PC-3 (cell line): ENCODE measurements around the gene SCARB1. TPM values are rescaled to one million over a fixed set of nuclear protein-coding genes. Genes with fewer than 3 reads are reported as not detected.

Experiments used
- ATAC-seq: fragments of 200-7000 bp; cut with Tn5 transposase; 2 replicates; pipeline ENCODE4 v1.9.1; 2020; ENCODE audit warnings: mild to moderate bottlenecking, moderate library complexity
- BruUV-seq: library from RNA; stranded (reverse); fragments of 400-500 nt; replicated peaks from 2 replicates; lab custom pipeline; 2021; lab: Mats Ljungman, UMichigan
- CTCF ChIA-PET: fragments of 300-600 bp; sonication (Branson Sonifier 250); formaldehyde crosslinking; loops from one replicate; lab custom pipeline; 2022; ENCODE audit warnings: antibody characterized with exemption; lab: Charles Lee
- POLR2A ChIA-PET: fragments of 300-600 bp; sonication (Branson Sonifier 250); formaldehyde crosslinking; loops from one replicate; lab custom pipeline; 2022; ENCODE audit warnings: antibody characterized with exemption; ENCODE audit not compliant: unreplicated experiment; lab: Charles Lee
- DNase-seq: peaks from one replicate; pipeline ENCODE4 v3.0.0-alpha.2; 2015
- H2AFZ ChIP-seq: fragments of 300-600 bp; sonication (generic); 2 replicates; pipeline ENCODE4 v1.6.0; 2016; ENCODE audit warnings: antibody characterized with exemption, low read length
- H3F3A ChIP-seq: fragments of 300-600 bp; sonication (generic); one replicate; pipeline ENCODE4 v1.6.0; 2017; ENCODE audit warnings: antibody characterized with exemption, low read length, control low read depth, mild to moderate bottlenecking; ENCODE audit not compliant: unreplicated experiment
- H3K27ac ChIP-seq: fragments of 300-600 bp; sonication (generic); 2 replicates; pipeline ENCODE4 v1.5.1; 2016; ENCODE audit warnings: mild to moderate bottlenecking, low read length
- H3K27me3 ChIP-seq: fragments of 300-600 bp; sonication (generic); 2 replicates; pipeline ENCODE4 v1.6.1; 2016; ENCODE audit warnings: low read length, mixed read lengths
- H3K36me3 ChIP-seq: fragments of 300-600 bp; sonication (generic); 2 replicates; pipeline ENCODE4 v1.6.1; 2016; ENCODE audit warnings: low read depth, mixed run types, low read length, mixed read lengths
- H3K4me1 ChIP-seq: fragments of 300-600 bp; sonication (generic); 2 replicates; pipeline ENCODE4 v1.5.1; 2016; ENCODE audit warnings: low read length; ENCODE audit not compliant: insufficient read depth
- H3K4me2 ChIP-seq: fragments of 300-600 bp; sonication (generic); 2 replicates; pipeline ENCODE4 v1.6.0; 2016; ENCODE audit warnings: low read length
- H3K4me3 ChIP-seq: fragments of 300-600 bp; sonication (generic); 2 replicates; pipeline ENCODE4 v1.5.1; 2016; ENCODE audit warnings: mild to moderate bottlenecking, low read length, mixed read lengths
- H3K79me2 ChIP-seq: fragments of 300-600 bp; sonication (generic); 2 replicates; pipeline ENCODE4 v1.6.1; 2017; ENCODE audit warnings: low read length, mixed read lengths
- H3K9ac ChIP-seq: fragments of 300-600 bp; sonication (generic); 2 replicates; pipeline ENCODE4 v1.6.0; 2016; ENCODE audit warnings: mild to moderate bottlenecking, low read length
- H3K9me2 ChIP-seq: fragments of 300-600 bp; sonication (generic); replicated peaks from 2 replicates; pipeline ENCODE4 v1.6.1; 2016; ENCODE audit warnings: mixed run types, low read length, mixed read lengths
- H3K9me3 ChIP-seq: fragments of 300-600 bp; sonication (generic); 2 replicates; pipeline ENCODE4 v1.6.1; 2016; ENCODE audit warnings: low read length, mixed read lengths
- H4K20me1 ChIP-seq: fragments of 300-600 bp; sonication (generic); 2 replicates; pipeline ENCODE4 v1.6.1; 2016; ENCODE audit warnings: low read length, mixed read lengths
- EZH2 ChIP-seq: fragments of 300-600 bp; sonication (generic); IDR thresholded peaks from one replicate; pipeline ENCODE4 v1.6.1; 2017; ENCODE audit warnings: antibody characterized with exemption, mild to moderate bottlenecking, low read length; ENCODE audit not compliant: unreplicated experiment
- EZH2phosphoT487 ChIP-seq: fragments of 300-600 bp; sonication (generic); IDR thresholded peaks from 2 replicates; pipeline ENCODE4 v1.6.1; 2018; ENCODE audit warnings: mild to moderate bottlenecking, antibody characterized with exemption, low read length, borderline replicate concordance
- intact Hi-C: fragments of 100-400 bp; cut with micrococcal nuclease; formaldehyde crosslinking; loops from 2 replicates; pipeline ENCODE4 v1.9.0; 2023
- total RNA-seq: library from RNA; depleted of rRNA; stranded (reverse); fragments of >200 nt; gene quantifications from 2 replicates; pipeline ENCODE4 v1.2.3, GENCODE V29; 2014
- TF ChIP-seq, protein P1 (sequence below): fragments of 300-600 bp; sonication (generic); conservative IDR thresholded peaks from 2 replicates; pipeline ENCODE4 v1.5.1; 2017; ENCODE audit warnings: antibody characterized with exemption, low read depth, mild to moderate bottlenecking, low read length

The SCARB1 gene
- total RNA-seq, 1 experiment from 2014 or later, result 79.1 TPM

DNA sequence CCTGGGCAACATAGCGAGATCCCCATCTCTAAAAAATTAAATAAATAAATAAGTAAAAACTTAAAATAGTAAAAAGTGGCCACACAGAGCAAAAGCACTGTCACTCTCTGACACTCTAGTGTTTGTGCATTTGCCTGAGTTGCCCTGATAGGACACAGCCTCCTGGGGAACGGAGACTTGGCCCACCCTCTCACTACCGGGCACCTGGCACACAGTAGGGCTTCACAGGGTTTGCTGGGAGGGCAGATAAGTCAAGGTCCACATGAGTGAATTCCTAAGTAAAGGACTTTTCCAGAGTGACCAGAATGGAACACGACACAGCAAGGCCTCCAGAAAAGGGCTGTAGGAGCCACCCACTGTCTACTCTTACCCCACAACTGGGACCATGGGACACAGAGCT lies 54.3 kb downstream of the SCARB1 start:
- intact Hi-C loops, result no loop called here
- no peak overlapping the region for H3K27ac ChIP-seq
- H3K27me3 ChIP-seq, result no peaks in the 10 kb centered on the region
- no TSS peak for BruUV-seq
- peaks cover 39% of the 10 kb centered on the region for H3K36me3 ChIP-seq
- H3K4me2 ChIP-seq, result no peak overlapping the region
- H3K4me3 ChIP-seq, result no peak overlapping the region
- DNase-seq (no peak), ATAC-seq (no peak)
- no peak overlapping the region for H2AFZ ChIP-seq
- ChIA-PET POLR2A (interaction anchor here (0.6 kb wide), 1 partner anchor 567 kb away, joined by 4 read pairs; no protein-coding TSS in a partner anchor), CTCF (no interaction called here)
- H3K9me3 ChIP-seq, result no peaks in the 10 kb centered on the region
- no peaks in the 10 kb centered on the region for H3K9me2 ChIP-seq
- no peaks in the 10 kb centered on the region for H3F3A ChIP-seq
- H3K79me2 ChIP-seq, result no peaks in the 10 kb centered on the region
- H3K4me1 ChIP-seq, result no peaks in the 10 kb centered on the region; the same call in 1 of the 2 replicates
- TF ChIP-seq EZH2phosphoT487, result no peak
- TF ChIP-seq, protein P1, sequence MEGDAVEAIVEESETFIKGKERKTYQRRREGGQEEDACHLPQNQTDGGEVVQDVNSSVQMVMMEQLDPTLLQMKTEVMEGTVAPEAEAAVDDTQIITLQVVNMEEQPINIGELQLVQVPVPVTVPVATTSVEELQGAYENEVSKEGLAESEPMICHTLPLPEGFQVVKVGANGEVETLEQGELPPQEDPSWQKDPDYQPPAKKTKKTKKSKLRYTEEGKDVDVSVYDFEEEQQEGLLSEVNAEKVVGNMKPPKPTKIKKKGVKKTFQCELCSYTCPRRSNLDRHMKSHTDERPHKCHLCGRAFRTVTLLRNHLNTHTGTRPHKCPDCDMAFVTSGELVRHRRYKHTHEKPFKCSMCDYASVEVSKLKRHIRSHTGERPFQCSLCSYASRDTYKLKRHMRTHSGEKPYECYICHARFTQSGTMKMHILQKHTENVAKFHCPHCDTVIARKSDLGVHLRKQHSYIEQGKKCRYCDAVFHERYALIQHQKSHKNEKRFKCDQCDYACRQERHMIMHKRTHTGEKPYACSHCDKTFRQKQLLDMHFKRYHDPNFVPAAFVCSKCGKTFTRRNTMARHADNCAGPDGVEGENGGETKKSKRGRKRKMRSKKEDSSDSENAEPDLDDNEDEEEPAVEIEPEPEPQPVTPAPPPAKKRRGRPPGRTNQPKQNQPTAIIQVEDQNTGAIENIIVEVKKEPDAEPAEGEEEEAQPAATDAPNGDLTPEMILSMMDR, result no peak
- TF ChIP-seq EZH2, result no peak
- H4K20me1 ChIP-seq, result no peaks in the 10 kb centered on the region
- H3K9ac ChIP-seq, result no peak overlapping the region

DNA sequence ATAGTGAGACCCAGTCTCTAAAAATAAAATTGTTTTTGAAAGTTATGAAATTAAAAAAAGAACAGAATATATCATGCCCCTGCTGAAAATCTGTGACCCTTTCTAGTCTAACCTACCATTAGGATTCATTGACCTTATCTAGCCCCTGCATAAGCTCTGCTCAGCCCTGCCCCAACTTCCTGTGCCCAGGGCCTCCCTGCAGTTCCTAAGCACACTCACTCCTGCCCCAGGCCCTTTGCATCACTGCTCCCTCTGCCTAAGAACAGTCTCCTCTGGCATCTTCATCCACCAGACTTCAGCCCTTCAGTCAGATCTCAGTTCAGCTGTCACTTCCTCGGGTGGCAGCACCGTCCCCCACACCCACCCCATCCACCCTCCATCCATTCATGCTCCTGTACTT lies 55.4 kb downstream of the SCARB1 start:
- no peak for DNase-seq
- Histone ChIP-seq H2AFZ (no peak overlapping the region), H3K9me2 (no peaks in the 10 kb centered on the region), H3F3A (no peaks in the 10 kb centered on the region), H3K36me3 (peaks cover 31% of the 10 kb centered on the region), H3K4me3 (no peak overlapping the region), H3K4me2 (no peak overlapping the region), H3K9ac (no peak overlapping the region), H3K4me1 (no peaks in the 10 kb centered on the region; the same call in 1 of the 2 replicates), H3K27ac (no peak overlapping the region), H3K9me3 (no peaks in the 10 kb centered on the region), H3K79me2 (no peaks in the 10 kb centered on the region), H4K20me1 (no peaks in the 10 kb centered on the region), H3K27me3 (no peaks in the 10 kb centered on the region)
- CTCF ChIA-PET, result no interaction called here
- no peak for ATAC-seq
- TF ChIP-seq, protein P1, result no peak
- no peak for TF ChIP-seq EZH2
- no peak for TF ChIP-seq EZH2phosphoT487
- intact Hi-C loops, result no loop called here
- no TSS peak for BruUV-seq
- POLR2A ChIA-PET, result no interaction called here

DNA sequence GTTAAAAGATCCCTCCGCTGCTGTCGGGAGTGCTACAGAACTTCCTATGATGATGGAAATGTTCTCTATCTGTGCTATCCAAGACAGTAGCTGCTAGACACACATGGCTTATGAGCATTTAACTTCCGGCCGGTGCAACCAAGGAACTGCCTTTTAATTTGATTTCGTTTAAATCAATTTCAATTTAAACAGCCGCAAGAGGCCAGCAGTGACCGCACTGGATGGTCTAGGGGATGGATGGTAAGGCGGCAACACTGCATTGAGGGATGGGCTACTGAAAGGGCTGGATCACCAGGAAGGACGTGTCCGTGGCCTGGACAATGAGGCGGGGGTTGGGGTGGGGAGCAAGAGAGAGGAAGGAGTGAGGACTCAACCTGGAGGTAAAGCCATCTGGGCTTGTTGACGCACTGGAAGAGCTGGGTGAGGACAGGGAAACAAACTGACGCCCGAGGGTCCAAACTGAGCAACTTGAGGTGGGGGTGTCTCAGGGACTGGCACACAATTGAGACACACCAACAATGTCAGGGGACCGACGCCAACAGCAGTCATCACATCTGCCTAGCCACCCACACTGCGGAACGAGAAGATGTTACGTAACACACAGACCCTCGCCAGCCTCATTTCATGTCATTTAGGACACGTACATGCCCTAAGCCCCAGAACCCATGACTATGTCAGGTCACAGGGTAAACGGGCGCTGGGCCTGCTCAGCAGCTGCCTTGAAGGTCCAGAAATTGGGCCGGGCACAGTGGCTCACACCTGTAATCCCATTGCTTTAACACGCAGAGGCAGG lies 57.6 kb downstream of the SCARB1 start:
- no peak for ATAC-seq
- BruUV-seq, result no TSS peak
- CTCF ChIA-PET, result no interaction called here

More for the DNA sequence above, 57.6 kb downstream of the SCARB1 start:
- Histone ChIP-seq H3K27ac (no peak overlapping the region), H3K36me3 (peaks cover 26% of the 10 kb centered on the region), H3K79me2 (no peaks in the 10 kb centered on the region), H3K4me1 (no peaks in the 10 kb centered on the region; the same call in 1 of the 2 replicates), H3K9me2 (no peaks in the 10 kb centered on the region), H4K20me1 (no peaks in the 10 kb centered on the region), H3K27me3 (no peaks in the 10 kb centered on the region), H3K9ac (no peak overlapping the region), H3F3A (no peaks in the 10 kb centered on the region), H3K4me2 (no peak overlapping the region), H3K9me3 (no peaks in the 10 kb centered on the region), H2AFZ (no peak overlapping the region), H3K4me3 (no peak overlapping the region)
- TF ChIP-seq, protein P1, result no peak
- TF ChIP-seq EZH2 (no peak), EZH2phosphoT487 (no peak)
- POLR2A ChIA-PET, result no interaction called here
- intact Hi-C loops, result no loop called here
- no peak for DNase-seq
